Mesodermal cell (in vitro differentiated cells): ENCODE data around the gene CA10.

ENCODE experiments used
- H3K27ac ChIP-seq: 2 replicates; pipeline ENCODE4 v1.7.0; 2013; ENCODE audit warnings: mild to moderate bottlenecking, low read depth, low read length, moderate library complexity; ENCODE audit not compliant: severe bottlenecking
- H3K36me3 ChIP-seq: 2 replicates; pipeline ENCODE4 v1.7.1; 2013; ENCODE audit warnings: mild to moderate bottlenecking, low read length, moderate library complexity; ENCODE audit not compliant: control insufficient read depth, insufficient read depth
- H3K4me1 ChIP-seq: one replicate; pipeline ENCODE4 v1.7.1; 2013; ENCODE audit warnings: mild to moderate bottlenecking, low read length; ENCODE audit not compliant: insufficient read depth, control insufficient read depth, poor library complexity, severe bottlenecking
- H3K4me3 ChIP-seq: 2 replicates; pipeline ENCODE4 v1.7.0; 2013; ENCODE audit warnings: low read length, control low read depth, mild to moderate bottlenecking; ENCODE audit not compliant: insufficient read depth, poor library complexity, severe bottlenecking; ENCODE audit errors: extremely low read depth
- H3K9me3 ChIP-seq: 2 replicates; pipeline ENCODE4 v1.7.1; 2013; ENCODE audit warnings: mild to moderate bottlenecking, low read length, moderate library complexity; ENCODE audit not compliant: control insufficient read depth
- WGBS, 2 experiments: methylation state at CpG; one replicate each; pipeline ENCODE4 v1.1.5; 2013; ENCODE audit warnings: missing lambda C conversion rate in 2 of 2; ENCODE audit not compliant: insufficient coverage in 2 of 2; 5-methylcytosine and 5-hydroxymethylcytosine counted together

Gene CA10

GRCh38 chr17:52157603-52158449 is 688 bp downstream of the CA10 start:
- Histone ChIP-seq H3K27ac (no peak overlapping the region), H3K9me3 (no peaks in the 10 kb centered on the region), H3K36me3 (no peaks in the 10 kb centered on the region), H3K4me1 (no peaks in the 10 kb centered on the region), H3K4me3 (peak overlapping the region; percentile 24)
- 31 to 33% methylated on average over 44 to 53 of the region's 68 CpGs for WGBS, 2 experiments

GRCh38 chr17:52156576-52157570 is 1.6 kb downstream of the CA10 start:
- Histone ChIP-seq H3K4me3 (no peak overlapping the region), H3K36me3 (no peaks in the 10 kb centered on the region), H3K9me3 (no peaks in the 10 kb centered on the region), H3K27ac (no peak overlapping the region), H3K4me1 (no peaks in the 10 kb centered on the region)
- WGBS, 2 experiments, result 27 to 54% methylated on average over 3 to 5 of the region's 14 CpGs

- H3K4me3 ChIP-seq, result no peak overlapping the region
- no peaks in the 10 kb centered on the region for H3K9me3 ChIP-seq
- H3K4me1 ChIP-seq, result no peaks in the 10 kb centered on the region
- no peak overlapping the region for H3K27ac ChIP-seq
- no peaks in the 10 kb centered on the region for H3K36me3 ChIP-seq
These were observed 3.2 kb downstream of the CA10 start for GRCh38 chr17:52155301-52155700.

- H3K36me3 ChIP-seq, result no peaks in the 10 kb centered on the region
- no peak overlapping the region for H3K4me3 ChIP-seq
- H3K9me3 ChIP-seq, result no peaks in the 10 kb centered on the region
- no peak overlapping the region for H3K27ac ChIP-seq
- no peaks in the 10 kb centered on the region for H3K4me1 ChIP-seq
- WGBS, 2 experiments, result 60 to 83% methylated on average over 1 to 3 of the region's 4 CpGs
These were observed 4.0 kb downstream of the CA10 start for GRCh38 chr17:52154466-52154865.

GRCh38 chr17:52150935-52151334 is 7.6 kb downstream of the CA10 start:
- Histone ChIP-seq H3K9me3 (no peaks in the 10 kb centered on the region), H3K36me3 (no peaks in the 10 kb centered on the region), H3K4me1 (no peaks in the 10 kb centered on the region), H3K4me3 (no peak overlapping the region), H3K27ac (no peak overlapping the region)
- no CpG with 5 or more reads among the region's 2 CpGs for WGBS, 2 experiments

GRCh38 chr17:52149626-52150025 is 8.9 kb downstream of the CA10 start:
- WGBS, 2 experiments, result no CpG with 5 or more reads among the region's 1 CpG
- Histone ChIP-seq H3K4me3 (no peak overlapping the region), H3K36me3 (no peaks in the 10 kb centered on the region), H3K27ac (no peak overlapping the region), H3K4me1 (no peaks in the 10 kb centered on the region), H3K9me3 (no peaks in the 10 kb centered on the region)

GRCh38 chr17:52148969-52149351 is 9.6 kb downstream of the CA10 start:
- Histone ChIP-seq H3K27ac (no peak overlapping the region), H3K4me1 (no peaks in the 10 kb centered on the region), H3K4me3 (no peak overlapping the region), H3K9me3 (no peaks in the 10 kb centered on the region), H3K36me3 (no peaks in the 10 kb centered on the region)
- no CpG with 5 or more reads among the region's 1 CpG for WGBS, 2 experiments

GRCh38 chr17:52148288-52148968 is 10.1 kb downstream of the CA10 start:
- Histone ChIP-seq H3K9me3 (no peaks in the 10 kb centered on the region), H3K4me1 (no peaks in the 10 kb centered on the region), H3K27ac (no peak overlapping the region), H3K4me3 (no peak overlapping the region), H3K36me3 (no peaks in the 10 kb centered on the region)
- no CpG with 5 or more reads among the region's 2 CpGs for WGBS, 2 experiments

- H3K9me3 ChIP-seq, result no peaks in the 10 kb centered on the region
- no peak overlapping the region for H3K4me3 ChIP-seq
- no peaks in the 10 kb centered on the region for H3K4me1 ChIP-seq
- H3K36me3 ChIP-seq, result no peaks in the 10 kb centered on the region
- H3K27ac ChIP-seq, result no peak overlapping the region
These were observed 10.6 kb downstream of the CA10 start for GRCh38 chr17:52147872-52148271.

GRCh38 chr17:52147431-52147830 is 11.1 kb downstream of the CA10 start:
- whole genome bisulfite sequencing, 2 experiments, result 75 to 93% methylated on average over 1 of the region's 1 CpG
- H3K9me3 ChIP-seq, result no peaks in the 10 kb centered on the region
- no peaks in the 10 kb centered on the region for H3K36me3 ChIP-seq
- H3K27ac ChIP-seq, result no peak overlapping the region
- H3K4me3 ChIP-seq, result no peak overlapping the region
- H3K4me1 ChIP-seq, result no peaks in the 10 kb centered on the region
